Neural progenitor cell (in vitro differentiated cells): Measurements from ENCODE around the gene ACSBG1. TPM values are rescaled to one million over a fixed set of nuclear protein-coding genes. Genes with fewer than 3 reads are reported as not detected.

ENCODE experiments used
- DNase-seq: peaks from one replicate; pipeline ENCODE4 v3.0.0-alpha.2; 2016; ENCODE audit warnings: low spot score
- H2AFZ ChIP-seq: fragments of 200-600 bp; sonication (generic); replicated peaks from 2 replicates; pipeline ENCODE4 v1.6.1; 2016; ENCODE audit warnings: antibody characterized with exemption
- H3F3A ChIP-seq: fragments of 200-600 bp; sonication (generic); 2 replicates; pipeline ENCODE4 v1.6.1; 2016; ENCODE audit warnings: antibody characterized with exemption, low read depth
- H3K27ac ChIP-seq: fragments of 200-600 bp; sonication (generic); 2 replicates; pipeline ENCODE4 v1.5.1; 2016; ENCODE audit warnings: mild to moderate bottlenecking
- H3K27me3 ChIP-seq: fragments of 200-600 bp; sonication (generic); 2 replicates; pipeline ENCODE4 v1.6.1; 2016; ENCODE audit warnings: mild to moderate bottlenecking, moderate library complexity
- H3K36me3 ChIP-seq: fragments of 200-600 bp; sonication (generic); 2 replicates; pipeline ENCODE4 v1.5.1; 2016
- H3K4me1 ChIP-seq: fragments of 200-600 bp; sonication (generic); 2 replicates; pipeline ENCODE4 v1.6.1; 2016; ENCODE audit warnings: mixed run types
- H3K4me2 ChIP-seq: fragments of 200-600 bp; sonication (generic); 2 replicates; pipeline ENCODE4 v1.6.1; 2016
- H3K4me3 ChIP-seq: fragments of 200-600 bp; sonication (generic); 2 replicates; pipeline ENCODE4 v1.5.1; 2016
- H3K79me2 ChIP-seq: fragments of 200-600 bp; sonication (generic); 2 replicates; pipeline ENCODE4 v1.6.1; 2016; ENCODE audit warnings: low read depth
- H3K9ac ChIP-seq: fragments of 200-600 bp; sonication (generic); 2 replicates; pipeline ENCODE4 v1.6.1; 2016
- H3K9me3 ChIP-seq: fragments of 200-600 bp; sonication (generic); 2 replicates; pipeline ENCODE4 v1.5.1; 2016; ENCODE audit warnings: low read depth
- H4K20me1 ChIP-seq: fragments of 200-600 bp; sonication (generic); 2 replicates; pipeline ENCODE4 v1.6.1; 2016; ENCODE audit warnings: low read depth
- H3K27ac Mint-ChIP-seq: 3 replicates; pipeline ENCODE4 v1.8.0; 2021; ENCODE audit warnings: mixed read lengths
- H3K27me3 Mint-ChIP-seq: 2 replicates; pipeline ENCODE4 v1.8.0; 2022; ENCODE audit warnings: low read depth, mild to moderate bottlenecking, inconsistent platforms, moderate library complexity, mixed read lengths; ENCODE audit not compliant: insufficient read depth
- H3K36me3 Mint-ChIP-seq: 3 replicates; pipeline ENCODE4 v1.8.0; 2021; ENCODE audit warnings: mixed read lengths
- H3K4me1 Mint-ChIP-seq: 3 replicates; pipeline ENCODE4 v1.8.0; 2021; ENCODE audit warnings: mixed read lengths
- H3K4me3 Mint-ChIP-seq: 3 replicates; pipeline ENCODE4 v1.8.0; 2021; ENCODE audit warnings: mild to moderate bottlenecking, moderate library complexity, mixed read lengths
- H3K9me3 Mint-ChIP-seq: 3 replicates; pipeline ENCODE4 v1.8.0; 2020; ENCODE audit warnings: mixed read lengths
- EZH2 ChIP-seq: fragments of 200-600 bp; sonication (generic); IDR thresholded peaks from 2 replicates; pipeline ENCODE4 v1.6.1; 2017; ENCODE audit warnings: antibody characterized with exemption, mild to moderate bottlenecking, moderate library complexity
- EZH2phosphoT487 ChIP-seq: fragments of 200-600 bp; sonication (generic); IDR thresholded peaks from 2 replicates; pipeline ENCODE4 v1.6.1; 2017; ENCODE audit warnings: antibody characterized with exemption
- total RNA-seq: library from RNA; depleted of rRNA; stranded (reverse); fragments of >200 nt; gene quantifications from 2 replicates; pipeline ENCODE4 v1.2.3, GENCODE V29; 2015; ENCODE audit warnings: low replicate concordance
- TF ChIP-seq, protein P1 (sequence below): fragments of 200-600 bp; sonication (generic); IDR thresholded peaks from 2 replicates; pipeline ENCODE4 v1.5.1; 2017; ENCODE audit warnings: antibody characterized with exemption, mild to moderate bottlenecking

Gene ACSBG1
- total RNA-seq, 1 donor from 2014 or later = 0.11 TPM

- peaks cover 27% of the 10 kb centered on the region for H3K4me1 Mint-ChIP-seq
- H3K9me3 ChIP-seq = no peaks in the 10 kb centered on the region
- peak within 1 kb of the TSS; percentile 87 for H3K4me2 ChIP-seq
- no peak within 1 kb of the TSS for H3K27ac ChIP-seq
- H3K9me3 Mint-ChIP-seq = no peaks in the 10 kb centered on the region
- H3K79me2 ChIP-seq = no peaks in the 10 kb centered on the region
- H3K4me3 Mint-ChIP-seq = peak within 1 kb of the TSS; percentile 92
- peak within 1 kb of the TSS; percentile 93 for H3K27ac Mint-ChIP-seq
- peaks cover 24% of the 10 kb centered on the region for H3F3A ChIP-seq
- no peaks in the 10 kb centered on the region for H3K36me3 Mint-ChIP-seq
- no peaks in the 10 kb centered on the region for H4K20me1 ChIP-seq
- peak within 1 kb of the TSS; percentile 59 for H3K4me3 ChIP-seq
- no peaks in the 10 kb centered on the region for H3K36me3 ChIP-seq
- no peaks in the 10 kb centered on the region for H3K27me3 ChIP-seq
- TF ChIP-seq EZH2phosphoT487 (no peak), EZH2 (no peak)
- TF ChIP-seq, protein P1, sequence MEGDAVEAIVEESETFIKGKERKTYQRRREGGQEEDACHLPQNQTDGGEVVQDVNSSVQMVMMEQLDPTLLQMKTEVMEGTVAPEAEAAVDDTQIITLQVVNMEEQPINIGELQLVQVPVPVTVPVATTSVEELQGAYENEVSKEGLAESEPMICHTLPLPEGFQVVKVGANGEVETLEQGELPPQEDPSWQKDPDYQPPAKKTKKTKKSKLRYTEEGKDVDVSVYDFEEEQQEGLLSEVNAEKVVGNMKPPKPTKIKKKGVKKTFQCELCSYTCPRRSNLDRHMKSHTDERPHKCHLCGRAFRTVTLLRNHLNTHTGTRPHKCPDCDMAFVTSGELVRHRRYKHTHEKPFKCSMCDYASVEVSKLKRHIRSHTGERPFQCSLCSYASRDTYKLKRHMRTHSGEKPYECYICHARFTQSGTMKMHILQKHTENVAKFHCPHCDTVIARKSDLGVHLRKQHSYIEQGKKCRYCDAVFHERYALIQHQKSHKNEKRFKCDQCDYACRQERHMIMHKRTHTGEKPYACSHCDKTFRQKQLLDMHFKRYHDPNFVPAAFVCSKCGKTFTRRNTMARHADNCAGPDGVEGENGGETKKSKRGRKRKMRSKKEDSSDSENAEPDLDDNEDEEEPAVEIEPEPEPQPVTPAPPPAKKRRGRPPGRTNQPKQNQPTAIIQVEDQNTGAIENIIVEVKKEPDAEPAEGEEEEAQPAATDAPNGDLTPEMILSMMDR = peak; percentile 68
- peaks cover 2% of the 10 kb centered on the region for H3K27me3 Mint-ChIP-seq
- peak within 1 kb of the TSS; percentile 23 for H3K9ac ChIP-seq
- peak; percentile 95 for DNase-seq
- peaks cover 12% of the 10 kb centered on the region for H3K4me1 ChIP-seq
- peak within 1 kb of the TSS; percentile 95 for H2AFZ ChIP-seq
Measured at GRCh38 chr15:78131295-78132061, 102.9 kb downstream of the ACSBG1 start, which contains the start of gene CIB2. Gene CIB2, minus strand, starts transcription at chr15:78131445. Its CDS starts 230 bp downstream, at chr15:78131215.

GRCh38 chr15:78130466-78131294, 103.7 kb downstream of the ACSBG1 start:
- Histone ChIP-seq H2AFZ (peak overlapping the region; percentile 95), H3K4me2 (peak overlapping the region; percentile 87)

DNA sequence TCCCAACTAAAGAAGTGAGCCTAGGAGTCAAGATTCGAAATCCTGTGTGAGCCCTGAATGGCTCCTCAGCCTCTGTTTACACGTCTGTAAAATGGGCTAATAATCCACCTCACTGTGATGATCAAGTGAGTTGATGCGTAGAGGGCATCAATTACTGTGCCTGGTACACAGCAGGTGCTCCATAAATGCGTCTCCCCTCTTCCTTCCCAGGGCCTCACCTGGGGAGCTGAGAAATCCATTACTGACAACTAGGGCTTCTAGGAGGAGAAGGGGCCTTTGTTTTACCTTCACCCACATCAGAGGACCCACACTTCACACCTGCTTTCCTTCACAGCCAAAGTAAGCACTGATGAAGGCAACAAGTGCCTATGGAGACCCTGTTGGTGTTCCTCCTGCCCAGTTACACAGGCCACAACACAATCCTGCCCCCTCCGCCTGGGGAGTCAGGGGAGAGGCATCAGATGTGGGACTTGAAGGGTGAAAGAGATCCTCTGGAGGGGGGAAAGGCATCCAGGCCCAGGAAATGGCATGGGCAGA, 104.5 kb downstream of the ACSBG1 start:
- Histone ChIP-seq H3K27me3 (no peaks in the 10 kb centered on the region), H3K27ac (no peak overlapping the region), H3K36me3 (no peaks in the 10 kb centered on the region), H3K9ac (no peak overlapping the region), H3K4me1 (peaks cover 12% of the 10 kb centered on the region), H3K4me3 (no peak overlapping the region), H3K4me2 (no peak overlapping the region), H4K20me1 (no peaks in the 10 kb centered on the region), H3K79me2 (no peaks in the 10 kb centered on the region), H2AFZ (no peak overlapping the region), H3F3A (peaks cover 24% of the 10 kb centered on the region), H3K9me3 (no peaks in the 10 kb centered on the region)
- H3K36me3 Mint-ChIP-seq = peaks cover 3% of the 10 kb centered on the region
- H3K4me1 Mint-ChIP-seq = peaks cover 29% of the 10 kb centered on the region
- H3K9me3 Mint-ChIP-seq = no peaks in the 10 kb centered on the region
- no peak for DNase-seq
- peak overlapping the region; percentile 84 for H3K4me3 Mint-ChIP-seq
- peaks cover 7% of the 10 kb centered on the region for H3K27me3 Mint-ChIP-seq
- no peak overlapping the region for H3K27ac Mint-ChIP-seq
- TF ChIP-seq, protein P1 = no peak
- TF ChIP-seq EZH2 (no peak), EZH2phosphoT487 (no peak)

More at GRCh38 chr15:78130466-78131294, 103.7 kb downstream of the ACSBG1 start:
- Histone ChIP-seq H3K9me3 (no peaks in the 10 kb centered on the region), H3K4me1 (peaks cover 12% of the 10 kb centered on the region), H3K79me2 (no peaks in the 10 kb centered on the region), H3F3A (peaks cover 24% of the 10 kb centered on the region), H3K27me3 (no peaks in the 10 kb centered on the region), H4K20me1 (no peaks in the 10 kb centered on the region), H3K4me3 (peak overlapping the region; percentile 59), H3K9ac (no peak overlapping the region), H3K27ac (no peak overlapping the region), H3K36me3 (no peaks in the 10 kb centered on the region)
- peak; percentile 10 for TF ChIP-seq EZH2
- TF ChIP-seq EZH2phosphoT487 = no peak
- TF ChIP-seq, protein P1 = no peak
- H3K36me3 Mint-ChIP-seq = no peaks in the 10 kb centered on the region
- peaks cover 27% of the 10 kb centered on the region for H3K4me1 Mint-ChIP-seq
- no peak for DNase-seq
- H3K4me3 Mint-ChIP-seq = peak overlapping the region; percentile 84
- peak overlapping the region; percentile 72 for H3K27ac Mint-ChIP-seq
- no peaks in the 10 kb centered on the region for H3K9me3 Mint-ChIP-seq
- peaks cover 2% of the 10 kb centered on the region for H3K27me3 Mint-ChIP-seq
